Neural crest cell (in vitro differentiated cells): ENCODE measurements around the gene AMELY. TPM values are rescaled to one million over a fixed set of nuclear protein-coding genes. Genes with fewer than 3 reads are reported as not detected.
"Not testable (repeated sequence)": the region's sequence is repeated elsewhere in the genome, so short reads cannot be mapped to it uniquely, and the experiment has no call there.

Experiments
- DNase-seq: peaks from one replicate; pipeline ENCODE4 v3.0.0; 2021; ENCODE audit warnings: low read depth, mixed read lengths, low spot score
- H3K27ac Mint-ChIP-seq: one replicate; pipeline ENCODE4 v1.8.0; 2021; ENCODE audit warnings: mild to moderate bottlenecking, mixed read lengths; ENCODE audit not compliant: unreplicated experiment
- H3K27me3 Mint-ChIP-seq: 2 replicates; pipeline ENCODE4 v1.8.0; 2021; ENCODE audit warnings: low read depth, mild to moderate bottlenecking, mixed read lengths
- H3K36me3 Mint-ChIP-seq: 2 replicates; pipeline ENCODE4 v1.8.0; 2021; ENCODE audit warnings: low read depth, mild to moderate bottlenecking, mixed read lengths
- H3K4me1 Mint-ChIP-seq: 2 replicates; pipeline ENCODE4 v1.8.0; 2021; ENCODE audit warnings: mixed read lengths
- H3K4me3 Mint-ChIP-seq: one replicate; pipeline ENCODE4 v1.8.0; 2021; ENCODE audit warnings: mild to moderate bottlenecking, mixed read lengths
- H3K9me3 Mint-ChIP-seq: 2 replicates; pipeline ENCODE4 v1.8.0; 2021; ENCODE audit warnings: mixed read lengths
- total RNA-seq: library from RNA; stranded (reverse); gene quantifications from 2 replicates; pipeline ENCODE4 v1.2.1, GENCODE V29; 2021
- TF ChIP-seq, protein P1 (sequence below): fragments of 200-600 bp; sonication (generic); conservative IDR thresholded peaks from 2 replicates; pipeline ENCODE4 v1.5.0; 2021; ENCODE audit warnings: antibody characterized with exemption, mild to moderate bottlenecking

AMELY gene
- total RNA-seq, 1 donor from 2014 or later: not detected

DNA sequence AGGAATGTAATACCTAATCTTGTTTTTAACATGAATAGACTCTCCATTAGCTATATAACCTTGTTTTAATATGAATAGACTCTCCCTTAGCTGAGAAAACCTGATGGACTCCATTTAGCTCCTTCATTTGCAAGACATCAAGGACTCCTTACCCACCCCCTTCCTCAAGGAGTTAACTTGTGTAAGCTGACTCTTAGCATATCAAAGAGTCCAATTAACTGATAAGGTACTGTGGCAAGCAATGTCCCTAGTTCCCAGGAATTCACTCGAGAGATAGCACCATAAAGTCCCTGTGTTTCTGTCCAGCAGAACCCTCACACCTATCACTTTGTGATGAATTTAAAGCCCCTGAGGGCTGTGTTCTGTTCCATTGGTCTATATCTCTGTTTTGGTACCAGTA, 16.3 kb downstream of the AMELY start:
- no peak overlapping the region for H3K4me3 Mint-ChIP-seq
- H3K36me3 Mint-ChIP-seq: no peaks in the 10 kb centered on the region
- H3K4me1 Mint-ChIP-seq: no peaks in the 10 kb centered on the region
- no peaks in the 10 kb centered on the region for H3K9me3 Mint-ChIP-seq
- DNase-seq: no peak
- H3K27me3 Mint-ChIP-seq: no peaks in the 10 kb centered on the region
- TF ChIP-seq, protein P1, sequence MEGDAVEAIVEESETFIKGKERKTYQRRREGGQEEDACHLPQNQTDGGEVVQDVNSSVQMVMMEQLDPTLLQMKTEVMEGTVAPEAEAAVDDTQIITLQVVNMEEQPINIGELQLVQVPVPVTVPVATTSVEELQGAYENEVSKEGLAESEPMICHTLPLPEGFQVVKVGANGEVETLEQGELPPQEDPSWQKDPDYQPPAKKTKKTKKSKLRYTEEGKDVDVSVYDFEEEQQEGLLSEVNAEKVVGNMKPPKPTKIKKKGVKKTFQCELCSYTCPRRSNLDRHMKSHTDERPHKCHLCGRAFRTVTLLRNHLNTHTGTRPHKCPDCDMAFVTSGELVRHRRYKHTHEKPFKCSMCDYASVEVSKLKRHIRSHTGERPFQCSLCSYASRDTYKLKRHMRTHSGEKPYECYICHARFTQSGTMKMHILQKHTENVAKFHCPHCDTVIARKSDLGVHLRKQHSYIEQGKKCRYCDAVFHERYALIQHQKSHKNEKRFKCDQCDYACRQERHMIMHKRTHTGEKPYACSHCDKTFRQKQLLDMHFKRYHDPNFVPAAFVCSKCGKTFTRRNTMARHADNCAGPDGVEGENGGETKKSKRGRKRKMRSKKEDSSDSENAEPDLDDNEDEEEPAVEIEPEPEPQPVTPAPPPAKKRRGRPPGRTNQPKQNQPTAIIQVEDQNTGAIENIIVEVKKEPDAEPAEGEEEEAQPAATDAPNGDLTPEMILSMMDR: no peak
- no peak overlapping the region for H3K27ac Mint-ChIP-seq

DNA sequence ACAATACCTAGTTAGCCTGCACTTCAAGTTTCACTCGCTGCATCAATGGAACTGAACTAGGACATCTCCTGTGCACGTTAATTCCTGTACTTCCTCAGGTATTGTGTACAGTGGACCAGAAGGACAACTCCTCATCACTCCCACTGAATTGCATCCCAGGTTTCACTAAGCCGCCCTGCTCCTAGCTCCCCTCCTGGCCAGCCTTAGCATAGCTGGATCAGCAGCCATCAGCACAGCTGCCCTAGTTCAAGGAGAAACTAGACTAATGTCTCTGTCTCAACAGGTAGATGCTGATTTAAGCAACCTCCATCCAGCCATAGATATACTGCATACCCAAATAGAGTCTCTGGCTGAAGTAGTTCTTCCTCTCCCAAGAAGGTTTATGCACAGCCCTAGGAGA, 17.1 kb downstream of the AMELY start:
- Mint-ChIP-seq H3K9me3 (no peaks in the 10 kb centered on the region), H3K36me3 (no peaks in the 10 kb centered on the region), H3K27me3 (no peaks in the 10 kb centered on the region), H3K27ac (no peak overlapping the region), H3K4me3 (no peak overlapping the region), H3K4me1 (no peaks in the 10 kb centered on the region)
- TF ChIP-seq, protein P1: no peak
- DNase-seq: no peak

DNA sequence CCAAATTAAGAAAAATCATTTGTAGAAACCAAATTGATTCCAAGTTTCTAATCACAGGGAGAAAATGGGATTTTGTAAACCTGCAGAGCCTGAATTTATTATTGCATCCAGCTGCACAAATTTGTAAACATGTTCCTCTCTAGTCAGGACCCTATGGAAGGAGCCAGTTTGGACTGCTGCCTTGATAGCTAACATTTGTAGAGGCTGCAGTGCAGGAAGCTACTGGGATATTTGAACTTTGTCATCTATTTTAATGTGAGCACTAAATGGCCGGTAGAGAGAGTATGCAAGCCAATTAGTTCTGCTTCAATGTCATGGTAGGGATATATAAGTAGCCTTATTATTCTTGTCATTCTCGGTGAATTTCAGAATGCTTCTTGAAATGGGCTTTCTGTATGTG, 62.2 kb downstream of the AMELY start:
- TF ChIP-seq, protein P1: no peak
- Mint-ChIP-seq H3K4me3 (no peak overlapping the region), H3K27me3 (no peaks in the 10 kb centered on the region), H3K4me1 (no peaks in the 10 kb centered on the region), H3K9me3 (no peaks in the 10 kb centered on the region), H3K36me3 (no peaks in the 10 kb centered on the region), H3K27ac (no peak overlapping the region)
- no peak for DNase-seq

DNA sequence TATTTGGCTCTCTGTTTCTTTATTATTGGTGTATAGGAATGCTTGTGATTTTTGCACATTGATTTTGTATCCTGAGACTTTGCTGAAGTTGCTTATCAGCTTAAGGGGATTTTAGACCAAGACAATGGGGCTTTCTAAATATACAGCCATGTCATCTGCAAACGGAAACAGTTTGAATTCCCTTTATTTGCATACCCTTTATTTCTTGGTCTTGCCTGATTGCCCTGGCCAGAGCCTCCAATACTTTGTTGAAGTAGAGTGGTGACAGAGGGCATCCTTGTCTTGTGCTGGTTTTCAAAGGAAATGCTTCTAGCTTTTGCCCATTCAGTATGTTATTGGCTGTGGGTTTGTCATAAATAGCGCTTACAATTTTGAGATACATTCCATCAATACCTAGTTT, 68.9 kb downstream of the AMELY start:
- H3K27ac Mint-ChIP-seq, H3K27me3 Mint-ChIP-seq, H3K9me3 Mint-ChIP-seq, DNase-seq, H3K36me3 Mint-ChIP-seq, H3K4me1 Mint-ChIP-seq, H3K4me3 Mint-ChIP-seq: not testable (repeated sequence)

Other genes starting within 250 kb of the AMELY start
- not detected in 2 replicates for gene TBL1Y, start 1.1 kb downstream of the AMELY start, total RNA-seq